Thymus (tissue), 11 donors: ENCODE results near the gene CCL2. TPM values are rescaled to one million over a fixed set of nuclear protein-coding genes. Genes with fewer than 3 reads are reported as not detected.

Experiments used
- DNase-seq, 9 donors: peaks; one replicate each; pipeline ENCODE4 v3.0.0-alpha.2; 2013; ENCODE audit warnings: low spot score in 9 of 9, low read depth in 6 of 9, missing footprints in 1 of 9
- H3K27ac ChIP-seq, 2 donors: one replicate each; pipeline ENCODE4 v1.5.1; 2013; ENCODE audit warnings: control low read depth in 1 of 2, low read depth in 1 of 2, low read length in 1 of 2, mild to moderate bottlenecking in 1 of 2, moderate library complexity in 1 of 2
- H3K27me3 ChIP-seq, 2 donors: one replicate each; pipeline ENCODE4 v1.5.1; 2013; ENCODE audit warnings: low read length in 1 of 2; ENCODE audit not compliant: control insufficient read depth in 2 of 2, insufficient read depth in 1 of 2
- H3K36me3 ChIP-seq, 2 donors: one replicate each; pipeline ENCODE4 v1.5.1; 2013; ENCODE audit warnings: low read length in 1 of 2, mild to moderate bottlenecking in 1 of 2, moderate library complexity in 1 of 2; ENCODE audit not compliant: control insufficient read depth in 2 of 2, insufficient read depth in 2 of 2
- H3K4me1 ChIP-seq, 2 donors: one replicate each; pipeline ENCODE4 v1.5.1; 2013; ENCODE audit warnings: low read length in 2 of 2; ENCODE audit not compliant: control insufficient read depth in 2 of 2, insufficient read depth in 2 of 2
- H3K4me3 ChIP-seq, 2 donors: one replicate each; pipeline ENCODE4 v1.5.1; 2013; ENCODE audit warnings: low read length in 2 of 2, control low read depth in 1 of 2, mild to moderate bottlenecking in 1 of 2
- H3K9me3 ChIP-seq, 2 donors: one replicate each; pipeline ENCODE4 v1.5.1; 2013; ENCODE audit warnings: low read length in 1 of 2, mild to moderate bottlenecking in 1 of 2; ENCODE audit not compliant: control insufficient read depth in 2 of 2, insufficient read depth in 1 of 2
- WGBS: extraction: QIAGEN DNeasy Blood & Tissue Kit; methylation state at CpG from one replicate; pipeline ENCODE4 v1.1.7; 2013; 5-methylcytosine and 5-hydroxymethylcytosine counted together
- polyA plus RNA-seq: library from polyadenylated mRNA; stranded (reverse); fragments of 200-250 nt; gene quantifications from one replicate; pipeline ENCODE4 v1.2.3, GENCODE V29; 2013
- total RNA-seq: library from RNA; stranded (reverse); fragments of 120-200 nt; gene quantifications from one replicate; pipeline ENCODE4 v1.2.4, GENCODE V29; 2013
- donor health status: healthy.

Gene CCL2
- total and polyA plus RNA-seq, 2 donors, result 46.1 to 165 TPM

DNA sequence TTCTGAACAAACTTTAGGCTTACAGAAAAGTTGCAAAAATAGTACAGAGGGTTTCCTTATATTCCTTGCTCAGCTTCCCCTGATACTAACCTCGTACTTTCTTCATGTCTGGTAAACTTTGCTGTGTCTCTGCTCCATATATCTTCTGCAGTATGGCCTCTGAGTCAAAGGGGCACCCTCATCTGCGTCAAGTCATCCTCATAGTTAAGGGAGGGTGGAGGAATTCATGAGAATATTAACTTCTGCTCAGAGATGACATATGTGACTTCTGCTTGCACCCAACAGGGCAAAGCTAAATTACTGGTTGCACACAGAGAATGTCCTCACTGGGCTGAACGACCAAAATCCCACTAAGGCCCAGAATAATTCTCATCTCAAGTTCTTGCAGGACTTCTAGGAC, 10.6 kb downstream of the CCL2 start:
- no peaks in the 10 kb centered on the region for H3K9me3 ChIP-seq
- H3K27me3 ChIP-seq, result no peaks in the 10 kb centered on the region
- no peak overlapping the region for H3K27ac ChIP-seq
- H3K36me3 ChIP-seq, result no peaks in the 10 kb centered on the region
- no peaks in the 10 kb centered on the region for H3K4me1 ChIP-seq
- H3K4me3 ChIP-seq, result no peak overlapping the region
- no peak for DNase-seq
- 71% methylated on average over 3 of the region's 3 CpGs for WGBS

DNA sequence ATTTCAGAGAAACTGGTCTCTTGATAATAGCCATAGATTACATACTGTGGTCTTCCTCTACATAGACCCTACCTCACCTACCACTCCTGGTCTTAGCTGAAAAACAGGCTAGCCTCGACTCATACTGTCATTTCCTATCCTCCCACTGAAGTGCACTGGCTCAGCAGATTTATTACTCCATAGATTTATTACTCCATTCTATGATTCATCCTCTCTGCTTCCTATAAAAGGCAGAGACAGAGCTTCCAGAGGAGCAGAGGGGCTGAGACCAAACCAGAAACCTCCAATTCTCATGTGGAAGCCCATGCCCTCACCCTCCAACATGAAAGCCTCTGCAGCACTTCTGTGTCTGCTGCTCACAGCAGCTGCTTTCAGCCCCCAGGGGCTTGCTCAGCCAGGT, 14.9 kb downstream of the CCL2 start, which contains the start of gene CCL7:
Gene CCL7 (plus strand): TSS at position 253 of the 400 bp plus-strand sequence. CDS start 70 bp downstream, at position 323.
- H3K27me3 ChIP-seq, result peaks cover 0 to 2% of the 10 kb centered on the region in 2 donors
- WGBS, result 25% methylated on average over 1 of the region's 1 CpG
- no peaks in the 10 kb centered on the region for H3K36me3 ChIP-seq

DNA sequence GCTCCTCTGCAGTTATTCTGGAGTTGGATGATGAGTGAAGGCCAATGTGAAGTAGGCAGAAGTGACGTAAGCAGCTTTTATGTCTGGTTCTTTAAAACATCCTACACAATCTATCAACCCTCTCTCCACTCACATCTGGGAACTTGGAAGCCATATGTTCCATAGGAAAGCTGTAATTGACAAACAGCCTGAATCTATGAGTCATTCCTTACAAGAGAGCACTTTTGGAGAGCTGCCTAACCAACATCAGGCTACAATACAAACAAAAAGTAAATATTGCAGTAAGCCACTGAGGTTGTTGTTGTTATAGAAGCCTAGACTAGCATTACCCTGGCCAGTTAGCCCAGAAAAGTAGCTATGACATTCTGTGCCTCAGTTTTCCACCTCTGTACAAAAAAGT, 20.8 kb downstream of the CCL2 start:
- H3K27me3 ChIP-seq, result peaks cover 0 to 2% of the 10 kb centered on the region in 2 donors
- H3K4me3 ChIP-seq, result no peak overlapping the region
- H3K9me3 ChIP-seq, result no peaks in the 10 kb centered on the region
- H3K4me1 ChIP-seq, result no peaks in the 10 kb centered on the region
- WGBS, result 48% methylated on average over 1 of the region's 1 CpG
- DNase-seq, result no peak
- no peaks in the 10 kb centered on the region for H3K36me3 ChIP-seq
- H3K27ac ChIP-seq, result no peak overlapping the region

More for the DNA sequence above, 14.9 kb downstream of the CCL2 start, which contains the start of gene CCL7:
- DNase-seq, result no peak
- Histone ChIP-seq H3K27ac (no peak within 1 kb of the TSS), H3K4me1 (no peaks in the 10 kb centered on the region), H3K9me3 (no peaks in the 10 kb centered on the region), H3K4me3 (no peak within 1 kb of the TSS)

DNA sequence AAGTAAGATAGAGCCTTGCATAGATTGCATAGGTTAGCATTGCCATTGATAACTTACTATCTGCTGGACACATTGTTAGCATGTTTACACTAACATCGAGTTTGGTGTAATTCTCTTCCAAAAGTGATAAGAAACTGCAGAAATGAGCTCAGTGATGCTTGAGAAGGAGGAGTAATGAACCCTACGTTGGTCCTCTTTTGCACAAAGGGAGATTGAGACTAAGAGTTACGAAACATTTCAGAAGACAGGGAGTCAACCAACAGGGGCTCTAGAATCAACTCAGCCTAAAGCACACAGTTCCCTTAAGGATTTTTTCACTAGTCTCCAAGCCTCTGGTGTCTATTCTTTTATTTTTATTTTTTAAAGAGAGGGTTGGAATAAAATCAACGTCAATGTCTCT, 21.7 kb downstream of the CCL2 start:
- WGBS, result 89% methylated on average over 4 of the region's 4 CpGs
- no peaks in the 10 kb centered on the region for H3K36me3 ChIP-seq
- no peak overlapping the region for H3K27ac ChIP-seq
- H3K4me1 ChIP-seq, result no peaks in the 10 kb centered on the region
- no peaks in the 10 kb centered on the region for H3K9me3 ChIP-seq
- DNase-seq, result no peak
- peaks cover 0 to 2% of the 10 kb centered on the region in 2 donors for H3K27me3 ChIP-seq
- no peak overlapping the region for H3K4me3 ChIP-seq

- Histone ChIP-seq H3K4me3 (no peak overlapping the region), H3K27me3 (peaks cover 0 to 3% of the 10 kb centered on the region in 2 donors), H3K9me3 (no peaks in the 10 kb centered on the region), H3K4me1 (no peaks in the 10 kb centered on the region), H3K27ac (no peak overlapping the region), H3K36me3 (no peaks in the 10 kb centered on the region)
- 97% methylated on average over 6 of the region's 6 CpGs for WGBS
- no peak for DNase-seq
Measured at GRCh38 chr17:34283571-34283970, 28.5 kb downstream of the CCL2 start.

GRCh38 chr17:34285286-34285792, 30.3 kb downstream of the CCL2 start, which contains the start of gene CCL11:
Gene CCL11 (plus strand): TSS chr17:34285742. CDS start chr17:34285809, 67 bp downstream.
- no peak for DNase-seq

DNA sequence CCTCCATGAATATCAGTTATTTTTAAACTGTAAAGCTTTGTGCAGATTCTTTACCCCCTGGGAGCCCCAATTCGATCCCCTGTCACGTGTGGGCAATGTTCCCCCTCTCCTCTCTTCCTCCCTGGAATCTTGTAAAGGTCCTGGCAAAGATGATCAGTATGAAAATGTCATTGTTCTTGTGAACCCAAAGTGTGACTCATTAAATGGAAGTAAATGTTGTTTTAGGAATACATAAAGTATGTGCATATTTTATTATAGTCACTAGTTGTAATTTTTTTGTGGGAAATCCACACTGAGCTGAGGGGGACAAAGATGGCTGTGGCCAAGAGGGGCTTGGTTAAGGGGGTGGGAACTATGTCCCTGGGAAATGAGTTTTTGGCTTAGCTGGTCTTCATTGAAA, 32.8 kb downstream of the CCL2 start:
- H3K4me3 ChIP-seq, result no peak overlapping the region
- no peak for DNase-seq
- H3K27ac ChIP-seq, result no peak overlapping the region
- no peaks in the 10 kb centered on the region for H3K4me1 ChIP-seq
- WGBS, result 83% methylated on average over 2 of the region's 2 CpGs
- peaks cover 0 to 3% of the 10 kb centered on the region in 2 donors for H3K27me3 ChIP-seq
- H3K9me3 ChIP-seq, result no peaks in the 10 kb centered on the region
- H3K36me3 ChIP-seq, result no peaks in the 10 kb centered on the region

More at GRCh38 chr17:34285286-34285792, 30.3 kb downstream of the CCL2 start, which contains the start of gene CCL11:
- Histone ChIP-seq H3K4me1 (no peaks in the 10 kb centered on the region), H3K4me3 (no peak within 1 kb of the TSS), H3K27ac (no peak within 1 kb of the TSS), H3K27me3 (peaks cover 0 to 3% of the 10 kb centered on the region in 2 donors), H3K9me3 (no peaks in the 10 kb centered on the region), H3K36me3 (no peaks in the 10 kb centered on the region)
- 95% methylated on average over 4 of the region's 4 CpGs for WGBS

- H3K4me1 ChIP-seq, result no peaks in the 10 kb centered on the region
- no peak for DNase-seq
- WGBS, result 81% methylated on average over 4 of the region's 4 CpGs
- H3K36me3 ChIP-seq, result no peaks in the 10 kb centered on the region
- H3K27ac ChIP-seq, result no peak overlapping the region
- H3K9me3 ChIP-seq, result no peaks in the 10 kb centered on the region
- peaks cover 0 to 2% of the 10 kb centered on the region in 2 donors for H3K27me3 ChIP-seq
- H3K4me3 ChIP-seq, result no peak overlapping the region
Measured at GRCh38 chr17:34290586-34290985, 35.5 kb downstream of the CCL2 start.

GRCh38 chr17:34291721-34292348, 36.8 kb downstream of the CCL2 start:
- H3K4me1 ChIP-seq, result no peaks in the 10 kb centered on the region
- DNase-seq, result no peak
- 96% methylated on average over 6 of the region's 6 CpGs for WGBS

More at GRCh38 chr17:34291721-34292348, 36.8 kb downstream of the CCL2 start:
- Histone ChIP-seq H3K27ac (no peak overlapping the region), H3K4me3 (no peak overlapping the region), H3K9me3 (no peaks in the 10 kb centered on the region), H3K36me3 (no peaks in the 10 kb centered on the region), H3K27me3 (no peaks in the 10 kb centered on the region)
